Hindlimb muscle (tissue), 1 donor: ENCODE data around the gene MACF1. TPM values are rescaled to one million over a fixed set of nuclear protein-coding genes. Genes with fewer than 3 reads are reported as not detected.

Experiments used
- DNase-seq: peaks from one replicate; pipeline ENCODE4 v3.0.0-alpha.2; 2013
- polyA plus RNA-seq: library from polyadenylated mRNA; unstranded; fragments of 120-200 nt; gene quantifications from one replicate; pipeline ENCODE4 v1.2.1, GENCODE V29; 2013; ENCODE audit not compliant: insufficient read length

Gene MACF1
- polyA plus RNA-seq, 1 donor: 330 TPM

DNA sequence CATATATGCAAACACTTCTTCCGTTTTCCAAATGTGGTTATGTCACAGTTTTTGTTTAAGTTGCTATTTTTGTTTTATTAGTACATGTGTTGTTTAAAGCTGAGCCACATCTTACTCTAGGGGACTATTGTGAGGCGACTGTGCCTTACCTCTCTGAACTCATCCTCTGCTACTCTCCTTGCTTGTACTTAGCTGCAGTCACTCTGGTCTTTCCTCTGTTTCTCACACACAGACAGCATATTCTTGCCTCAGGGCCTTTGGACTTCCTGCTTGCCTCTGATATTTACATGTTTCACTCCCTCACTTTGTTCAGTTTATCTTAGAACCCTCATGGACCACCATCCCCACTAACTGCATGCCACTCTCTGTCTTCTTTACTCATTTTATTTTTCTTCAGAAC lies 101.1 kb downstream of the MACF1 start:
- no peak for DNase-seq

GRCh38 chr1:39310015-39310414 lies 105.5 kb downstream of the MACF1 start:
- no peak for DNase-seq

- DNase-seq: no peak
Observed at GRCh38 chr1:39310691-39311090, 106.2 kb downstream of the MACF1 start.

- DNase-seq: no peak
Observed at GRCh38 chr1:39317111-39317510, 112.6 kb downstream of the MACF1 start.

- DNase-seq: peak; percentile 9
Observed at GRCh38 chr1:39317910-39318633, 113.6 kb downstream of the MACF1 start.

DNA sequence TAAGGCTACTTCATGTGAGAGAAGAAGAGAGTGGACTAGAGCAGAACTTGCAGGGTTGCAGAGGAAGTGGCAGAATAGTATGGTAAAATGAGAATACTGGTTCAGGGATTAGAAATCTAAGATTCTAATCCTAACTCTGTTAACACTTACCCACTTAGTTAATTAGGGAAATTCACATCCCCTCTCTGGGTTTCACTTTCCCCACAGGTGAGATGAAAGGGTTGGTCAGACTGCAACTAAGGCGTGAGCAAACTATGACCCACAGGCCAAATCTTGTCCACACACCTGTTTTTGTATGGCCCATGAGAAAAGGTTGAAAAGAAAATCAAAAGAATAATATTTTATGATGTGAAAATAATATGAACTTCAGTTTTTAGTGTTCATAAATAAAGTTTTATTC lies 117.5 kb downstream of the MACF1 start:
- DNase-seq: no peak

- DNase-seq: no peak
Observed at GRCh38 chr1:39322431-39322830, 117.9 kb downstream of the MACF1 start.

DNA sequence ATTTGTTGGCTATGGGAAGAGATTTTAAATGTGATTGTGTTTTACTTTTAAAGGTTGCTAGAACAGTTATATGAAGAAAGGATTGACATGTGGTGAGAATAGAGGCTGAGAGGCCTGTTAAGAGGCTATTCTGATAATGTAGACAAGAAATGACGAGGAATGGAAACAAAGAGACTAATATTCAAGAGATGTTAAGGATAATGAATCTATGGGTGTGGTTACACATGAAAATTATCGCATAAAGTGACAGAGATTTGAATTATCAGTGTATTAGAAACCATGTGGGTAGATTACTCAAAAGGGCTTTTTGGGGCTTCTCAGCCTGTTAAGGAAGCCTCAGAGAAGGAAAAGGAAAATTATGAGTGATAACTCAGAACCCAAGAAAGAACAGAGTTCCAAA lies 120.4 kb downstream of the MACF1 start:
- no peak for DNase-seq

DNA sequence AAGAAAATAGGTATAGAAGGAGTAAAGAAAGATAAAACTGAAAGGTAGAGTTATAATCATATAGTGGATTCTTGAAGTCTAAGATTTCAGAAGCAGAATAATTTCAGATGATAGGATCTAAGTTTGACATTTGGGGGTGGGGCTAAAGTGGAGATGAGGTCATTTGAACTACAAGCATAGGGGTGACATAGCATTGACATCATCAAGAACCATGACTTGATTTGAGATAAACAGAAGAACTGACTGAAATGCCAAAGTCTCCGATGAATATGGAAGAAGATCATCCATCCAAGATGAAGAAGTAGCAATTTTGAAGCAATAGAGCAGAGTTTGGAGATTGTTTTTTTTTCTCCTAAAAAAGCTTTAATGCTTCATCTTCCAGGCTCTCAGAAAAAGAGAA lies 122.3 kb downstream of the MACF1 start:
- no peak for DNase-seq

- no peak for DNase-seq
Observed at GRCh38 chr1:39328095-39328494, 123.6 kb downstream of the MACF1 start.

DNA sequence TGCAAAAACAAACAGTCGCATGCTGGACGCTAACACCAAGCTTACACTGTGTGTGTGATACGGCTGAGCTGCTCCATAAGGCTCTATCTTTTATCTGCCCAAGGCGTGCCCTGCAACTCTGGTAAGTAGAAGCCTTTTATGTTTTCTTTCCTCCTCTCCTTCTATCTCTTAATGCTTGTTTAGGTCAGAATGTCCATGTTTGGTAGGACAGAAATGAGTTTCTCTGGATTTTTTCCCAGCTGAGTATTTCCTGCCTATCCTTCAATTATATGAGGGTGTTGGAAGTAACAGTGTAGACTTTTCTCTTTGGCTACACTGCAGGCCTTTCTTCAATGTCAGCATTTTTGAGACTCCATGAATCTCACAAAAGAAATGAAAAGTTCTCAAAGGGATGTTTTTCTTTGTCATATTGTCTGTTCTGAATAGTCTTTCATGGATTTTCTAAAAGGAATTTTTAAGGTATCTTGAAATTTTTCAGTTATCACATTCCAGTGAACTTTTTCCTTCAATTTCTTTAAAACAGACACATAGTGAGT lies 124.2 kb downstream of the MACF1 start:
- DNase-seq: no peak

GRCh38 chr1:39331647-39332046 lies 127.2 kb downstream of the MACF1 start:
- no peak for DNase-seq

DNA sequence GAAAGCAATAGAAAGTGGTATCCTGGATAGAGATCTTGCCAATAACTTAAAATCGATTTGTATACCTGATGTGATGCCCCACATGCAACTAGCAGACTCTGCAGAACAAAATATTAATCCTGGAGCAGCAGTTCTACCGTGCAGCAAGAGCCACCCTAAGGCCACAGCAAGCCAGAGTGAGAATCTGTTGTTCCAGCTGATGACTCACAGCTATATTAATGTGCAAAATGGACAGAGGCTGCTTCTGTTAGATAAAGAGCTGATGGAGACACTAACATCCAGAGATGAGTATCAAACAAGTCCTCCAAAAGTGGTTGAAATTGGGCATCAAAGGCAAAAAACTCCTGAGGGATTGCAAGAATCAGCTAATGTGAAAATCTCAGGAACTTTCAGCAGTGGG lies 127.8 kb downstream of the MACF1 start:
- DNase-seq: no peak

DNA sequence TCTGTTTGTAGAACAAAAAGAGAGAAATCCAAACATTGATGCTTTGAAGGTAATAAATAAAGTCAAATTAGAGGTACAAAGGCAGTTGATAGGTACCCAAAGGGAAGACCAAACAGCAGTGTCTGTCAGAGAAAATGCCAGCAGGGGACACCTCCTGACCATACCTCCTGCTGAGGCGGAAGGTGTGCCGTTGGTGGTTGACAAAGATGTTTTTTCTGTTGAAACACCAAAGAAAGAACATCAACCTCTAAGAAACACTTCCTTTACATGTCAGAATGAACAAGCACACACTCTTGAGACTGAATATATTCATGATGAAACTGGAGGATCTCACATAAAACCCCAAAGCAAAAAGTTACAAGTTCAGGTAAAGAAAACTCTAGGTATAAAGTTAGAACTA lies 128.3 kb downstream of the MACF1 start:
- no peak for DNase-seq

DNA sequence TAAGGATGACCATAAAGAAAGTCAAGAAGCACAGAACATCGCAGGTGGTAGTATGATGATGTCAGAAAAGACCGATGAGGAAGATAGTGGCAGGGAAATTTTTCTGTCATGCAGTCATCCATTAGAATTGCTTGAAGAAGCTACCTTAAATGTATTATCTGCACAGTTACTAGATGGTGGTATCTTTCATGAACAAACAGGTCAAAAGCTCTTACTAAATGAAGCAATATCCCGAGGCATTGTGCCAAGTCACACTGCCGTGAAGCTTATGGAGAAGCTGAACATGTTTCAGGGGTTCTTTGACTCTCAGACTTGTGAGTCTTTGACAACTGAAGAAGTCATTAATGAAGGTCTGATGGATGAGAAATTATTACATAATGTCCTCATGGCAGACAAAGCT lies 128.8 kb downstream of the MACF1 start:
- no peak for DNase-seq

DNA sequence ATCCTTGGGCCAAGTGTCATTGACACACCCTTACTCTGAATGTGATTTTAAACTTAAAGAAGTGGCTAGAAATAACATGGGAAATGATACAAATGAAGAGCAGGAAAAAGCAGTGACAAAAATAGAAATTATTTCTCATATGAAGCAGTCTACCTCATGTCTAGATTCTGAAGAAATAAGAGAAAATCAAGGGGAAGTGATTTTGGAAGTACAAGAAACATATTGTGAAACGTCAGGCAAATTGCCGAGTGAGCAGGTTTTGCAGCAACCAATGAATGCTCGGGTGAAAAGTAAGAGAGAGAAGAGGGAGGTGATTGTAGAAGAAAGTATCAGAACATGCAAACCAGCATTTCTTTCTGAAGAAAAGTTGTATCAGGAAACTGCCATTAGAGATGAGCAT lies 130.7 kb downstream of the MACF1 start:
- DNase-seq: no peak

DNA sequence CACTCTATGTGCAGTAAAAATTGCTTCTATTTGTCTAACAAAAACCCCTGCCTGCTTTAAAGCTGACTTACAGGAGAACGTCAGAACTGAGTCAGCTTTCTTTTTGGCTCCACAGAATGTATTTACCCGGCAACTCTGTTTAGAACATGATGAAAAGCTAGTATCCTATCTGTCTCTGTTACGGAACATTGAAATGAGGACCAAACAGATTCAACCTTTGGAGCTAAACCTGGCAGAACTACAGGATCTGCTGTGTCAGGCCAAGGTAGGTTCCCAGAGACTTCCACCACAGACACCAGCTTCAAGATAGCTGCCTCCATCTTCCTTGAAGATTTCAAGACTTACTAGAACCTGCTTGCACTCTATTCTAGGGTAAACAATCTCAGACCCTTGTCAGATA lies 132.6 kb downstream of the MACF1 start:
- DNase-seq: no peak

DNA sequence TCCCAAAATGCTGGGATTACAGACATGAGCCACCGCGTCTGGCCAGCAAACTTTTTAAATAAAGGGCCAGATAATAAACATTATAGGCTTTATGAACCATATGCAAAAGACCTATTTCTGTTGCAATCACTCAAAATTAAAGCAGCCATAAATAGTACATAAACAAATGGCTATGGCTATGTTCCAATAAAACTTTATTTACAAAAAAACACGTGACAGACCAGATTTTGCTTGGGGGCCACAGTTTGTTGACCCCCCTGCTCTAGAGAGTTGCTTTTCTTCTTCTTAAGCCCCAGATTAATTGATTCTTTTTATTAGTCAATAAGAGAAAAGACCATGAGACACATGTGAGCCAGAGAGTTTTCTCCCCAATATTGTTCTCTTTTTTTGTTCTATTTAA lies 138.3 kb downstream of the MACF1 start:
- DNase-seq: no peak

GRCh38 chr1:39344394-39345154 lies 140.1 kb downstream of the MACF1 start:
- DNase-seq: no peak

- DNase-seq: no peak
Observed at GRCh38 chr1:39346872-39347271, 142.4 kb downstream of the MACF1 start.

- no peak for DNase-seq
Observed at GRCh38 chr1:39348278-39348677, 143.8 kb downstream of the MACF1 start.

- no peak for DNase-seq
Observed at GRCh38 chr1:39352881-39353280, 148.4 kb downstream of the MACF1 start.

DNA sequence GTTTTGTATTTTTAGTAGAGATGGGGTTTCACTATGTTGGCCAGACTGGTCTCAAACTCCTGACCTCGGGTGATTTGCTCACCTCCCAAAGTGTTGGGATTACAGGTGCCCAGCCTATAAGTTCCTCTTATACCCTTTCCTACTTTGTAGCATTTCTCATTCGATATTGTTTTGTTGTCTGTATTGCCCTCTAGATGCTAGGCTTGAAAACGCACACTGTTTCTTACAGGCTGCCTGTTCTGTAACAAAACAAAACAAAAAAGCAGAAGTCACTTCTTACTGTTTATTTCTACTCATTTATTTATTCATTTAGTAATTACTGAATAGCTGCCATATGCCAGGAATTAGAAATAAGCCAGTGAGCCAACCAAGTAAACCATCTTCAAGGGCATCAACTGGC lies 150.1 kb downstream of the MACF1 start:
- DNase-seq: no peak

- DNase-seq: no peak
Observed at GRCh38 chr1:39358491-39358890, 154.0 kb downstream of the MACF1 start.
